Ramos (cell line): ENCODE measurements around the gene RNMT.
"Not testable (repeated sequence)": the region's sequence is repeated elsewhere in the genome, so short reads cannot be mapped to it uniquely, and the experiment has no call there.

Experiments used
- in situ Hi-C: fragments of 300-500 bp; cut with MboI; formaldehyde crosslinking; loops from one replicate; pipeline ENCODE4 v1.14.3; 2022; ENCODE audit warnings: low sequenced_read_pairs; ENCODE audit not compliant: unreplicated experiment

The RNMT gene

DNA sequence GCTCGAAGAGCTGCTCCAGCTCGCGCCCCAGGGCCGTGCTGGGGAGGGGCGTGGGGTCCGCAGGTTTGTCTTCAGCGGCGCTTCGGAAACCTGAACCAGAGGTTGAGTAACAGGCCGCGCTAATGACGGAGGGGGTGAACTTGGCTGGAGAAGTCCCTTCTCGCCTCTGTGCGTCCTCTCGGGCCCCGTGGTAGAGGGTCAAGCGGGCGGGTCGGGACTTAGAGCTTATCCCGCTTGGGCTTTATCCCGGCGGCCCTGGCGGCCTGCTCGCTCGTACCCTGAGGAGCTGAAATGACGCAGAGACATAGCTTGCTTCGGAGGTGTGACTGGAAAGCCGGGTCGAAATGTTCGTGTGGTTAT lies 479 bp downstream of the RNMT start:
- in situ Hi-C loops, result no loop called here

GRCh38 chr18:13730481-13730880 lies 4.0 kb downstream of the RNMT start:
- in situ Hi-C loops, result no loop called here

DNA sequence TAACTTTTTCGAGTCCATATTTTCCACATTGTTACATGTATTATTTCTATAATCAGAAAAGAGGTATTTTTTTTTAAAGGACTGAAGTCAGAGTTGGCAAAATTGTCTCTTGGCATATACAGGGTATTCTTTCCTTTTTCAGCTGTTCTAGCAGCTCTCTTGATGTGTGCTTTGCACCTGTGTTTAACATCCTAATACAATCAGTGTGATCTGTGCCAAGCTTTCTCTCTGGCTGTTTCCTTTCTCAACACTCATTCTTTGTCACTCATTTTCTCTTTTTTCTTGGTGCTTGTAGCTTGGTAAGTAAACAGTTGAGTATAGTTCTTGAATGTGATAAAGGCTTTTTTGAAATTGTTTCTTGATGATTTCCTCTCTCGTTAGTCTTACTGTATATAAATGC lies 9.2 kb downstream of the RNMT start:
- in situ Hi-C loops, result no loop called here

- in situ Hi-C loops, result no loop called here
Observed at GRCh38 chr18:13745696-13746095, 19.2 kb downstream of the RNMT start.

DNA sequence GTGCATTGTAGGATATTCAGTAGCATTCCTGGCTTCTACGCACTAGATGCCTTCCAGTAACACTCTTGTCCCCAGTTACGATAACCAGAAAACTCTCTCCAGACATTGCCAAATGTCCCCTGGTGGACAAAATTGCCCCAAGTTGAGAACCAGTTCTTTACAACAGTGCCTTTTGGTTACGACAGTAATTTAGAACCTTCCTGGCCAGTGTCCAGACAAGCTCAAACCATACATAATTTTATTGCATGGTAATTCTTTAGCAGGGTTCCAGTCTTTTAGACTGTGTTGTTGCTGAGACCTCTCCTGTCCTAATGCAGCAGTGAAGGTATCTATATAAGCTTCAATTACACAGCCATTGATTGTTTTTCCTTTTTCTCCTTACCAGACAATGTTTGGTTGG lies 20.2 kb downstream of the RNMT start:
- in situ Hi-C loops, result no loop called here

GRCh38 chr18:13751599-13751998 lies 25.1 kb downstream of the RNMT start:
- in situ Hi-C loops, result not testable (repeated sequence)

- in situ Hi-C loops, result no loop called here
Observed at GRCh38 chr18:13756261-13756660, 29.8 kb downstream of the RNMT start.

GRCh38 chr18:13756671-13757070 lies 30.2 kb downstream of the RNMT start:
- in situ Hi-C loops, result no loop called here

DNA sequence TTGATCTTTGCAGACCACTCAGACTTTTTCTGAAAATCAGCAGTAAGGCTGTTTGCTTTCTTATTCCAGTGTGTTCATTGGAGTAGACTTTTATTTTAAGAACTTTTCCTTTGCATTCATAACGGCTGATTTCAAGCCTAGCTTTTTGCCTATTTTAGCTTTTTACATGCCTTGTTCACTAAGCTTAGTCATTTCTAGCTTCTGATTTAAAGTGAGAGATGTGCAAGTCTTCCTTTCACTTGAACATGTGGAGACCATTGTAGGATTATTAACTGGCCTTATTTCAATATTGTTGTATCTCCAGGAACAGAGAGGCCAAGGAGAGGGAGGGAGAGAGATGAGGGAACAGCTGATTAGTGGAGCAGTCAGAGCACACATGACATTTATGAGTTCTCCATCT lies 32.1 kb downstream of the RNMT start:
- in situ Hi-C loops, result no loop called here

GRCh38 chr18:13760047-13760446 lies 33.6 kb downstream of the RNMT start:
- in situ Hi-C loops, result no loop called here

DNA sequence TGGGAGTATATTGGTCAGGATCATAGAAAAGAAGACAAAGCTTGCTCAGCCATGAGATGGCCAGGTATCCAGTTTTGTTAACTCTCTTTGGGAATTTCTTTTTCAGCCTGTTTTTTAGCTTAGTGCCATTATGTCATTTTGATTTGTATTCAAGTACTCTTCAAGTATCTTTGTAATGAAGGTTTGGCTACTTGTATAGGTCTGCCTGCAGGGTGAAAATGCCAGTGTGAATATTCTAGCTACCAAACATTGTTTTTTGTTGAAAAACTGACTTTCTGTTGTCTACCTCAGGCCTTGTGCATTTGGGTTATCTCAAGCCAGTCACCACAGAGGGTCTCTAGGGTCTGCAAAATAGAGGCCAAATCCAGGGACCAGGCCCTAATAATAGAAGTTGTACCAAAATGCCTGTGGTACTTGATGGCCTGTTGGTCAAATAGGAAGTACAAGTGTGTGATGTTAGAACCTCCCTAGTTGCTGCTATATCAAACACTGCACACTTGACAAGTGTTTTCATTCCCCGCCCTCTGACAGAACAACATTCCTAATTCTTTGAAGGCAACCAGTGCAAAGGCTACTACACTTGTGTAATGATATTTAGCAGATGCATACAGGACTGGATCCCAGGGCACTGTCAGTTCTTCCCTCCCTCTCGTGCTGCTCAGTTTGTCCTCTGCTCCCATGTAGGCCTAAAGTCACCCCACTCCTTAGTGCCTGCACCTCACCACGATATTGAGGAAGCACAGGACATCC lies 36.4 kb downstream of the RNMT start:
- in situ Hi-C loops, result no loop called here

- in situ Hi-C loops, result no loop called here
Observed at GRCh38 chr18:13775058-13775457, 48.6 kb downstream of the RNMT start.

- in situ Hi-C loops, result no loop called here
Observed at GRCh38 chr18:13791181-13791580, 64.7 kb downstream of the RNMT start.

DNA sequence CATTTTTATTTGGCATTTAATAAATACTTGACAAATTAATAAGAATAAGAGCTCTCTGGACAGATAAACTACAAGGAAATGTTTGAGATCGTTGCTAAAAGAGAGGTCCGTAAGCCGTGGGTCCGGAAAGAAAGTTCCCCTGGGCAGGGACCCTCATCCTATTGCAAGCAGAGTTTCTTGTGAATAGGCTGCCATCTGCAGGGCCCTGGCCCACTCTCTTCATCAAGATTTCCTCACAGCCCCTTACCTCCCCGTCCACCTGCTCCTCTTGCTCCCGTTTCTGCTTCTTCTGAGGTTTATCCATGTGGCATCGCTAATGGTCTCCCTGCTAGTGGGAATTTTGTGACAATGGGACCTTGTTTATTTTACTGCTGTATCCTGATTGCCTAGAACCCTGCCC lies 67.3 kb downstream of the RNMT start:
- in situ Hi-C loops, result no loop called here

GRCh38 chr18:13796515-13796914 lies 70.0 kb downstream of the RNMT start:
- in situ Hi-C loops, result no loop called here

DNA sequence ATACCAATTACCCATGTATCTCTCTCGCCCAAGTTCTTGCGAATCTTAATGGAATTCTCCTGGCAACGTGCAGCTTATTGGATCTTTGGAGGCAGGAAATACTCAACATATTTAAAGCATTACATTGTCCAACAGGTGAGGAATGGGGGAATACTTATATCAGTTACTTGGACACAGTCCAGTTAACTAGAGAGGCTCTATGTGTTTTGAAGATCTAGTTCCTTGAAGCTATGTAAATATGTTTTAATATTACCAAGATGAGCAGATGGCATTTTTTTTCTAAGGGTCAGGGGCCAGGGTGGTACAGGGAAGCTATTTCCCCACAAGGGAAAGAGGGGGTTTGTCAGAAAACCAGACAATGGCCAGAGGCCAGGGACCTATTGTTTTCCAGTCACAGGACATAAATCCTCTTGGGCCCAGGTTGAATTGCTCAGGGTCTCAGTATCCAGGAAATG lies 70.7 kb downstream of the RNMT start:
- in situ Hi-C loops, result no loop called here

DNA sequence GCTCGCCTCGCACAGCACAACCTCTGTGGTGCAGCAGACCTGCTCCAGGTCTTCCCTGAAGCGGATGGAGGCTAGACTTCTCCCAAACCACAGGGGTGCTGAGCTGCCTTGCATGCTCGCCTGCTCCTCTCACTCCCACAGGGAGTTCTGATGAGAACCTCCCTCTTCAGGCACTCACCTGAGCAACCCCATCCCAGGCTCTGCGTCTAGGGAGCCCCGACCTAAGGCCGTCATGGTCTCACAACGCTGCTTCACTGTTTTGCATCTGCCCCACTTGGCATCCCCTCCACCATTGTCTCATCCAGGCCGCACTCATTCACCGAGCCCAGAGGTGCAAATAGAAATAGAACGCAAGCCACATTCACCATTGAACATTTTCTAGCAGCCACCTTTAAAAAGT lies 72.9 kb downstream of the RNMT start:
- in situ Hi-C loops, result no loop called here

GRCh38 chr18:13800505-13801259 lies 74.2 kb downstream of the RNMT start:
- in situ Hi-C loops, result no loop called here

GRCh38 chr18:13801260-13801601 lies 74.8 kb downstream of the RNMT start:
- in situ Hi-C loops, result no loop called here

DNA sequence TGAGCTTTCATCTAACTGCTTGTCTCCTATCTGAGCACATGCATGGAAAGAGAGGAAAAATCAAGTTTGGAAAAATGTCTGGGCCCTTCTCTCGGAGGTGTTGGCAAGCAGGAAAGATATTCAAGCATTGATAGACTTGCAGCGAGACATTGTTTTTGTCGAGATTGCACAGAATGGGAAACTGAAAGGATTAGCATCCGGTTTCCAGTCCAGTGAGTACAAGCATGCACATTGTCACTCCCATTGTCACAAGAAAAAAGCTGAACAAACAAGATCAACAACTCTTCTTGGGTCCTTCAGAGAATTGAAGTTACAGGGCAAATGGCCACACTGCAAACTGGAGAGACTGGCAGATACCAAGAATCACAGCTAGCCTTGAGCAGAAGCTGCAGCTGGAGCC lies 77.8 kb downstream of the RNMT start:
- in situ Hi-C loops, result no loop called here

- in situ Hi-C loops, result no loop called here
Observed at GRCh38 chr18:13808294-13809042, 82.0 kb downstream of the RNMT start.
